ENCODE measurements around the gene UBE2G1.

Gene UBE2G1

DNA sequence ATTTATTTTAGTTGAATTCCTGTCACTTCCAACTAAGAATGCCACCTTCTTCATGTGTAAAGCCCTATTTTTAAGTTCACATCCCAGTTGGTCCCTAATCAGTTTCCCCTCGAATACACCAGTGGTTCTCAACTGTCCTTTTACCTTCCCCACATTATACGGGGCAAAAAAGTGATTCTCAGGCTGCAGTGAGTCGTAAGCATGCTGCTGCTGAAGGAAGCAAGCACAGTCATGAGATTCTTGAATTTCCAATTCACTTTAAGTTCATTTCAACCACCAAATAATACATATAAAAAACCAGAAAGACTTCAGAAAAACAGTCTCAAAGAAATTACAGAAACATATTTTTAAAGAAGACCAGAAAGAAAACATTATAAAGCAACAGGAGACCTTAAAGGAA lies 47.9 kb downstream of the UBE2G1 start:
- TF ChIP-seq YY1 (IDR thresholded peaks at IDR 0.05; ENCODE audit: low read depth), result no peak
- TF ChIP-seq, protein P1, sequence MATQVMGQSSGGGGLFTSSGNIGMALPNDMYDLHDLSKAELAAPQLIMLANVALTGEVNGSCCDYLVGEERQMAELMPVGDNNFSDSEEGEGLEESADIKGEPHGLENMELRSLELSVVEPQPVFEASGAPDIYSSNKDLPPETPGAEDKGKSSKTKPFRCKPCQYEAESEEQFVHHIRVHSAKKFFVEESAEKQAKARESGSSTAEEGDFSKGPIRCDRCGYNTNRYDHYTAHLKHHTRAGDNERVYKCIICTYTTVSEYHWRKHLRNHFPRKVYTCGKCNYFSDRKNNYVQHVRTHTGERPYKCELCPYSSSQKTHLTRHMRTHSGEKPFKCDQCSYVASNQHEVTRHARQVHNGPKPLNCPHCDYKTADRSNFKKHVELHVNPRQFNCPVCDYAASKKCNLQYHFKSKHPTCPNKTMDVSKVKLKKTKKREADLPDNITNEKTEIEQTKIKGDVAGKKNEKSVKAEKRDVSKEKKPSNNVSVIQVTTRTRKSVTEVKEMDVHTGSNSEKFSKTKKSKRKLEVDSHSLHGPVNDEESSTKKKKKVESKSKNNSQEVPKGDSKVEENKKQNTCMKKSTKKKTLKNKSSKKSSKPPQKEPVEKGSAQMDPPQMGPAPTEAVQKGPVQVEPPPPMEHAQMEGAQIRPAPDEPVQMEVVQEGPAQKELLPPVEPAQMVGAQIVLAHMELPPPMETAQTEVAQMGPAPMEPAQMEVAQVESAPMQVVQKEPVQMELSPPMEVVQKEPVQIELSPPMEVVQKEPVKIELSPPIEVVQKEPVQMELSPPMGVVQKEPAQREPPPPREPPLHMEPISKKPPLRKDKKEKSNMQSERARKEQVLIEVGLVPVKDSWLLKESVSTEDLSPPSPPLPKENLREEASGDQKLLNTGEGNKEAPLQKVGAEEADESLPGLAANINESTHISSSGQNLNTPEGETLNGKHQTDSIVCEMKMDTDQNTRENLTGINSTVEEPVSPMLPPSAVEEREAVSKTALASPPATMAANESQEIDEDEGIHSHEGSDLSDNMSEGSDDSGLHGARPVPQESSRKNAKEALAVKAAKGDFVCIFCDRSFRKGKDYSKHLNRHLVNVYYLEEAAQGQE (IDR thresholded peaks at IDR 0.05; ENCODE audit: low read depth), result no peak
- no peak for TF ChIP-seq NFIC (IDR thresholded peaks at IDR 0.05)
- no peak for TF ChIP-seq CREB1 (IDR thresholded peaks at IDR 0.05; ENCODE audit: low read depth)
- TF ChIP-seq FOXM1 (IDR thresholded peaks at IDR 0.05; ENCODE audit: borderline replicate concordance, low read depth), result no peak
- TF ChIP-seq EP300 (IDR thresholded peaks at IDR 0.05; ENCODE audit: borderline replicate concordance), result no peak
- no peak for TF ChIP-seq ZBTB7A (IDR thresholded peaks at IDR 0.05; ENCODE audit: low read depth)
- TF ChIP-seq EGR1 (IDR thresholded peaks at IDR 0.05), result no peak
- no peak for TF ChIP-seq TCF12 (IDR thresholded peaks at IDR 0.05; ENCODE audit: low read depth)
- TF ChIP-seq, protein P2, sequence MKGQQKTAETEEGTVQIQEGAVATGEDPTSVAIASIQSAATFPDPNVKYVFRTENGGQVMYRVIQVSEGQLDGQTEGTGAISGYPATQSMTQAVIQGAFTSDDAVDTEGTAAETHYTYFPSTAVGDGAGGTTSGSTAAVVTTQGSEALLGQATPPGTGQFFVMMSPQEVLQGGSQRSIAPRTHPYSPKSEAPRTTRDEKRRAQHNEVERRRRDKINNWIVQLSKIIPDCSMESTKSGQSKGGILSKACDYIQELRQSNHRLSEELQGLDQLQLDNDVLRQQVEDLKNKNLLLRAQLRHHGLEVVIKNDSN (IDR thresholded peaks at IDR 0.05), result no peak
- TF ChIP-seq, protein P3, sequence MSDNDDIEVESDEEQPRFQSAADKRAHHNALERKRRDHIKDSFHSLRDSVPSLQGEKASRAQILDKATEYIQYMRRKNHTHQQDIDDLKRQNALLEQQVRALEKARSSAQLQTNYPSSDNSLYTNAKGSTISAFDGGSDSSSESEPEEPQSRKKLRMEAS (IDR thresholded peaks at IDR 0.05), result no peak
- no peak for TF ChIP-seq CEBPB (IDR thresholded peaks at IDR 0.05)
- TF ChIP-seq RAD21 (IDR thresholded peaks at IDR 0.05; ENCODE audit: low read depth), result no peak
- TF ChIP-seq TEAD4 (IDR thresholded peaks at IDR 0.05), result no peak
- no peak for TF ChIP-seq TAF1 (IDR thresholded peaks at IDR 0.05; ENCODE audit: low read depth)

DNA sequence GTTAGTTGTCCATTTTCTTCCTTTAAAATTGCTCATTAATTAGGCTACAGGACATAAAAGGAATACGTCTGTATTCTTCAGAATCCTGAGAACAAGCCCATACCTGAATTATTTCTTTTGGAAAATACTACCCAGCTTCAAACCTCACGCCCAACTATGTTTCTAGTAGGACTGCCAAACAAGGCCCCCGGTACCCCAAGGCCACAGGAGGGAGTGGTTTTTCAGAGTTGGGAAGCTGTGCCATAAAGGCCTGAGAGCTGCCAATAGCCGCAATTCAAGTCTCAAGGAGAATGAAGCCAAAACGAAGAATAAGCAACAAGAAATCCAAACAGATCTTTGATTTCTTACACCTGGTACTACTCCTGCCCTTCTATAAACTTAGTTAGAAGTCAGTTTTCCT lies 48.3 kb downstream of the UBE2G1 start:
- no peak for TF ChIP-seq EGR1 (IDR thresholded peaks at IDR 0.05)
- no peak for TF ChIP-seq CEBPB (IDR thresholded peaks at IDR 0.05)
- no peak for TF ChIP-seq TCF12 (IDR thresholded peaks at IDR 0.05; ENCODE audit: low read depth)
- TF ChIP-seq RAD21 (IDR thresholded peaks at IDR 0.05; ENCODE audit: low read depth), result no peak
- TF ChIP-seq TEAD4 (IDR thresholded peaks at IDR 0.05), result no peak
- TF ChIP-seq, protein P1 (IDR thresholded peaks at IDR 0.05; ENCODE audit: low read depth), result no peak
- TF ChIP-seq EP300 (IDR thresholded peaks at IDR 0.05; ENCODE audit: borderline replicate concordance), result no peak
- TF ChIP-seq CREB1 (IDR thresholded peaks at IDR 0.05; ENCODE audit: low read depth), result no peak
- no peak for TF ChIP-seq TAF1 (IDR thresholded peaks at IDR 0.05; ENCODE audit: low read depth)
- TF ChIP-seq, protein P2 (IDR thresholded peaks at IDR 0.05), result no peak
- TF ChIP-seq, protein P3 (IDR thresholded peaks at IDR 0.05), result no peak
- TF ChIP-seq NFIC (IDR thresholded peaks at IDR 0.05), result no peak
- TF ChIP-seq YY1 (IDR thresholded peaks at IDR 0.05; ENCODE audit: low read depth), result no peak
- no peak for TF ChIP-seq ZBTB7A (IDR thresholded peaks at IDR 0.05; ENCODE audit: low read depth)
- no peak for TF ChIP-seq FOXM1 (IDR thresholded peaks at IDR 0.05; ENCODE audit: borderline replicate concordance, low read depth)

DNA sequence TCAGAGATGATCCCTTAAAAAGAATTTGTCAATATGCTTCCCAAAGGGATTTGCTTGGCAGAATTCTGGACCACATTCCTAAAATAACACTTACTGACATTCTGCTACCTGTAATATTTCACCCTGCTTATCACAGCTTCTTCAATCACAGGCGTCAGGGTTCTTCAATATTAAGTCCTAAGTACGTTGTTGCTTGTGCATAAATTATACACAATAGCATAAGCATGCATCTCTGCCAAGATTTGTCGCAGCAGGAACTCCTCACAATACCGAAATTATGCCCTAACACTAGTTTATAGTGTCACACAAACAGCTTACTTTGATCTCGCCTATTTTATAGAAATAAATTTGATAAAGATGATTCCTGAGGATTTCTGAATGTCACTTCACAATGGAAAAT lies 48.9 kb downstream of the UBE2G1 start:
- TF ChIP-seq, protein P3 (IDR thresholded peaks at IDR 0.05), result no peak

DNA sequence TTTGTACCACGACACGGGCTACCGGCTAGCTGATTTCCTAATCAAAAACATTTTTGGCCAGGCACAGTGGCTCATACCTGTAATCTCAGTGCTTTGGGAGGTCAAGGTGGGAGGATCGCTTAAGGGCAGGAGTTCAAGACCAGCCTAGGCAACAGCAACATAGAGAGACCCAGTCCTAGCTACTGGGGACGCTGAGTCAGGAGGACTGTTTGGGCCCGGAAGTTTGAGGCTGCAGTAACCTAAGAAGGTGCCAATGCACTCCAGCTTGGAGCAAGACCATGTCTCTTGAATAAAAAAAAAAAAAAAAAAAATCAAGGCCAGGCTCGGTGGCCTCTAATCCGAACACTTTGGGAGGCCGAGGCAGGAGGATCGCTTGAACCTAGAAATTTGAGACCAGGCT lies 49.8 kb downstream of the UBE2G1 start:
- TF ChIP-seq CREB1 (IDR thresholded peaks at IDR 0.05; ENCODE audit: low read depth), result no peak
- no peak for TF ChIP-seq EGR1 (IDR thresholded peaks at IDR 0.05)
- TF ChIP-seq, protein P1 (IDR thresholded peaks at IDR 0.05; ENCODE audit: low read depth), result no peak
- TF ChIP-seq, protein P3 (IDR thresholded peaks at IDR 0.05), result no peak
- TF ChIP-seq CEBPB (IDR thresholded peaks at IDR 0.05), result no peak
- no peak for TF ChIP-seq NFIC (IDR thresholded peaks at IDR 0.05)
- no peak for TF ChIP-seq EP300 (IDR thresholded peaks at IDR 0.05; ENCODE audit: borderline replicate concordance)
- TF ChIP-seq, protein P2 (IDR thresholded peaks at IDR 0.05), result no peak
- TF ChIP-seq TEAD4 (IDR thresholded peaks at IDR 0.05), result no peak
- TF ChIP-seq TCF12 (IDR thresholded peaks at IDR 0.05; ENCODE audit: low read depth), result no peak
- TF ChIP-seq RAD21 (IDR thresholded peaks at IDR 0.05; ENCODE audit: low read depth), result no peak
